Liver (tissue), 3 donors: ENCODE results near the gene SLC66A1.

Experiments used
- CTCF ChIP-seq: fragments of 150-350 bp; IDR thresholded peaks from 2 replicates; pipeline ENCODE4 v1.5.1; 2017; ENCODE audit warnings: improper control_type of control experiment, low read depth, low read length; ENCODE audit not compliant: missing input control
- FOXA1 ChIP-seq: IDR thresholded peaks from 2 replicates; pipeline ENCODE4 v1.6.1; 2016; ENCODE audit warnings: antibody characterized with exemption
- FOXA2 ChIP-seq: IDR thresholded peaks from 2 replicates; pipeline ENCODE4 v1.6.1; 2016; ENCODE audit warnings: antibody characterized with exemption
- GABPA ChIP-seq, 2 donors: IDR thresholded peaks in 1 of 2; conservative IDR thresholded peaks in 1 of 2; 2 replicates each; pipeline ENCODE4 v1.6.1; 2016; ENCODE audit warnings: antibody characterized with exemption in 2 of 2, mild to moderate bottlenecking in 1 of 2, moderate library complexity in 1 of 2
- HNF4A ChIP-seq, 2 donors: conservative IDR thresholded peaks; 2 replicates each; pipeline ENCODE4 v1.6.1; 2016; ENCODE audit warnings: antibody characterized with exemption in 2 of 2, mild to moderate bottlenecking in 2 of 2
- JUND ChIP-seq, 2 donors: IDR thresholded peaks; 2 replicates each; pipeline ENCODE4 v1.6.1; 2016; ENCODE audit warnings: antibody characterized with exemption in 2 of 2
- MAX ChIP-seq: IDR thresholded peaks from 2 replicates; pipeline ENCODE4 v1.6.1; 2016; ENCODE audit warnings: antibody characterized with exemption
- NR2F2 ChIP-seq: IDR thresholded peaks from 2 replicates; pipeline ENCODE4 v1.6.1; 2016; ENCODE audit warnings: antibody characterized with exemption
- RAD21 ChIP-seq, 2 donors: IDR thresholded peaks; 2 replicates each; pipeline ENCODE4 v1.6.1; 2016; ENCODE audit warnings: antibody characterized with exemption in 2 of 2, mild to moderate bottlenecking in 2 of 2
- REST ChIP-seq: IDR thresholded peaks from 2 replicates; pipeline ENCODE4 v1.6.1; 2016; ENCODE audit warnings: antibody characterized with exemption, mild to moderate bottlenecking
- SP1 ChIP-seq: IDR thresholded peaks from 2 replicates; pipeline ENCODE4 v1.6.1; 2018; ENCODE audit warnings: antibody characterized with exemption, mild to moderate bottlenecking
- TAF1 ChIP-seq: conservative IDR thresholded peaks from 2 replicates; pipeline ENCODE4 v1.6.1; 2016; ENCODE audit warnings: antibody characterized with exemption, mild to moderate bottlenecking
- YY1 ChIP-seq: IDR thresholded peaks from 2 replicates; pipeline ENCODE4 v1.6.1; 2016; ENCODE audit warnings: antibody characterized with exemption, mild to moderate bottlenecking
- ZBTB33 ChIP-seq: IDR thresholded peaks from 2 replicates; pipeline ENCODE4 v1.6.1; 2016; ENCODE audit warnings: antibody characterized with exemption
- donor health status: healthy.
- donor health status: healthy.

- TF ChIP-seq CTCF (no peak), ZBTB33 (no peak), SP1 (no peak), JUND (IDR thresholded peaks at IDR 0.05) (no peak), HNF4A (conservative IDR thresholded peaks at IDR 0.05) (no peak), FOXA1 (no peak), GABPA (IDR thresholded peaks at IDR 0.05 in 1 of 2, conservative IDR thresholded peaks at IDR 0.05 in 1 of 2) (no peak), MAX (no peak), REST (no peak), TAF1 (no peak), YY1 (no peak), RAD21 (IDR thresholded peaks at IDR 0.05) (no peak), NR2F2 (no peak), FOXA2 (no peak)
Measured at GRCh38 chr1:19332832-19333231, 20.7 kb downstream of the SLC66A1 start.
